Measurements from ENCODE around the gene RBMY1J. TPM values are rescaled to one million over a fixed set of nuclear protein-coding genes. Genes with fewer than 3 reads are reported as not detected.
"Not testable (repeated sequence)": the region's sequence is repeated elsewhere in the genome, so short reads cannot be mapped to it uniquely, and the experiment has no call there.

The RBMY1J gene
- total RNA-seq (not detected), polyA plus RNA-seq (not detected)
- long read RNA-seq, donor 1 = 0 reads
- long read RNA-seq, donor 2 = 0 reads
- long read RNA-seq, donor 3 = 0 reads
- long read RNA-seq, donor 4 = 0 reads
- long read RNA-seq, donor 5 = 0 reads

DNA sequence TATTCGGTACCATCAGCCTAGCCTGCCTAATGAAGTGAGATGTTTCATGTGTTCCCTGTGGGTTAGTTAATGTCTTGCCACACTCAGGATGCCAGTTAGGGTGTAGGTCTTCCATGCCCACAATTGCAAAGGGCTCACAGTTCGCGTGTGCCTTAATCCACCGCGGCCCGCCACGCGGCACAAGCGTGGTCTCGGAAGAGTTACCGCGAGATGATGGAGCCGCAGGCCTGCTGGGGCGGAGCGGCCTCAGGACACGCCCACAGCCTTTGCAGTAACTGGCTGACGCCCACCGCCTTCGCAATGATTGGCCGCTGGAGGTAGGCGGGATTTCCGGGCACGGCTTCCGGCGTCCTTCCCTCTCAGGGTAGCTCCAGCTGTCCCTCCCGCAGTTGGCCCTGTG lies at the start of gene RBMY1J:
Gene RBMY1J (plus strand): TSS at position 301 of the 400 bp plus-strand sequence. CDS start 2,038 bp downstream, outside the sequence.
- H3K27ac ChIP-seq (ENCODE audit: low read depth in 1 of 2, low read length in 1 of 2); H3K9ac ChIP-seq (ENCODE audit: insufficient read depth in 1 of 2, low read length in 2 of 2); H3K4me3 ChIP-seq; ATAC-seq (ENCODE audit: insufficient read depth, low FRiP score); H3K36me3 ChIP-seq (ENCODE audit: control insufficient read depth in 4 of 4, insufficient read depth in 4 of 4, low read length in 4 of 4); H3K27me3 ChIP-seq (ENCODE audit: control insufficient read depth in 3 of 3, insufficient read depth in 3 of 3, low read length in 2 of 3); H3K4me1 ChIP-seq (ENCODE audit: control insufficient read depth in 5 of 5, insufficient read depth in 5 of 5, low read length in 5 of 5); H3K9me3 ChIP-seq (ENCODE audit: control insufficient read depth in 4 of 4, insufficient read depth in 3 of 4, low read length in 3 of 4); DNase-seq: not testable (repeated sequence)
- no CpG with 5 or more reads among the region's 26 CpGs for WGBS, 2 donors

DNA sequence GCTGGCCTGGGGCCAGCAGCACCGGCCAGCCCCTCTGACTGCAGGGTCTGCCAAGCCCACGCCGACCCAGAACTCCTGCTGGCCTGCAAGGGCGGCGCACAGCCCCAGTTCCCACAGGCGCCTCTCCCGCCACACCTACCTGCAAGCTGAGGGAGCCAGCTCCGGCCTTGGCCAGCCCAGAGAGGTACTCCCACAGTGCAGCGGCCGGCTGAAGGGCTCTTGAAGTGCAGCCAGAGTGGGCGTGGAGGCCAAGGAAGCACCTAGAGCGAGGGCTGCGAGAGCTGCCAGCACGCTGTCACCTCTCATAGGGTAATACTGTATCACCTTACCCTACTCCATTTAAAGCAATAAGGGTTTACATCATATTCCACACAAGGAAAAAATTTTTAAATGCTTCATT lies 35.8 kb upstream of the RBMY1J start:
- H3K27me3 ChIP-seq (ENCODE audit: control insufficient read depth in 3 of 3, insufficient read depth in 3 of 3, low read length in 2 of 3) = no peaks in the 10 kb centered on the region
- ATAC-seq (ENCODE audit: insufficient read depth, low FRiP score) (no peak), DNase-seq (no peak)
- TF ChIP-seq, protein P1, sequence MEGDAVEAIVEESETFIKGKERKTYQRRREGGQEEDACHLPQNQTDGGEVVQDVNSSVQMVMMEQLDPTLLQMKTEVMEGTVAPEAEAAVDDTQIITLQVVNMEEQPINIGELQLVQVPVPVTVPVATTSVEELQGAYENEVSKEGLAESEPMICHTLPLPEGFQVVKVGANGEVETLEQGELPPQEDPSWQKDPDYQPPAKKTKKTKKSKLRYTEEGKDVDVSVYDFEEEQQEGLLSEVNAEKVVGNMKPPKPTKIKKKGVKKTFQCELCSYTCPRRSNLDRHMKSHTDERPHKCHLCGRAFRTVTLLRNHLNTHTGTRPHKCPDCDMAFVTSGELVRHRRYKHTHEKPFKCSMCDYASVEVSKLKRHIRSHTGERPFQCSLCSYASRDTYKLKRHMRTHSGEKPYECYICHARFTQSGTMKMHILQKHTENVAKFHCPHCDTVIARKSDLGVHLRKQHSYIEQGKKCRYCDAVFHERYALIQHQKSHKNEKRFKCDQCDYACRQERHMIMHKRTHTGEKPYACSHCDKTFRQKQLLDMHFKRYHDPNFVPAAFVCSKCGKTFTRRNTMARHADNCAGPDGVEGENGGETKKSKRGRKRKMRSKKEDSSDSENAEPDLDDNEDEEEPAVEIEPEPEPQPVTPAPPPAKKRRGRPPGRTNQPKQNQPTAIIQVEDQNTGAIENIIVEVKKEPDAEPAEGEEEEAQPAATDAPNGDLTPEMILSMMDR (IDR thresholded peaks at IDR 0.05; ENCODE audit: control extremely low read depth, extremely low read depth) = no peak
- H3K27ac ChIP-seq (ENCODE audit: low read depth in 1 of 2, low read length in 1 of 2) = no peak overlapping the region
- WGBS, 2 donors = 78% methylated on average over 8 of the region's 14 CpGs; no CpG with 5 or more reads in 1 of the 2 donors
- no peaks in the 10 kb centered on the region for H3K4me1 ChIP-seq (ENCODE audit: control insufficient read depth in 5 of 5, insufficient read depth in 5 of 5, low read length in 5 of 5)
- H3K9me3 ChIP-seq (ENCODE audit: control insufficient read depth in 4 of 4, insufficient read depth in 3 of 4, low read length in 3 of 4) = no peaks in the 10 kb centered on the region
- no peaks in the 10 kb centered on the region for H3K36me3 ChIP-seq (ENCODE audit: control insufficient read depth in 4 of 4, insufficient read depth in 4 of 4, low read length in 4 of 4)
- no peak overlapping the region for H3K4me3 ChIP-seq
- no peak overlapping the region for H3K9ac ChIP-seq (ENCODE audit: insufficient read depth in 1 of 2, low read length in 2 of 2)

DNA sequence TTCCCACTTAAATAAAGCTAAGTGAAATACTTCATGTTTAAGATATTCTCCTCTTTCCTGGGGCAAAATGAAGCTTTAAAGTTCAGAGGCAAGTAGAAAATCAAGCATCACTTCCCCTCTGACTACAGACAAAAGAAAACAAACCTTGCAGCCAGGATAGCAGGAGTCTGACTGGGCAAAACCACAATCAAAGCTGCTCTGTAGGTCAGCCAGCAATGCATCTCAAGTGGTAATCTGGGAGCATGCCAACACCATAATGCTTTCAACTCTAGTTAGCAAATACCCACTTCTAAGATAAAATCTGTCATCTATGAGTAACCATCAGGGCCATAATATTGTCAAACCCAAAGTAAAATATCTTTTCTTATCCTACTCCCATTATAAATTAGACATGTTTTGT lies 32.6 kb upstream of the RBMY1J start:
- H3K27ac ChIP-seq (ENCODE audit: low read depth in 1 of 2, low read length in 1 of 2) = no peak overlapping the region
- no peaks in the 10 kb centered on the region for H3K9me3 ChIP-seq (ENCODE audit: control insufficient read depth in 4 of 4, insufficient read depth in 3 of 4, low read length in 3 of 4)
- H3K4me1 ChIP-seq (ENCODE audit: control insufficient read depth in 5 of 5, insufficient read depth in 5 of 5, low read length in 5 of 5) = no peaks in the 10 kb centered on the region
- no peak for DNase-seq
- ATAC-seq (ENCODE audit: insufficient read depth, low FRiP score) = no peak
- H3K4me3 ChIP-seq = no peak overlapping the region
- H3K36me3 ChIP-seq (ENCODE audit: control insufficient read depth in 4 of 4, insufficient read depth in 4 of 4, low read length in 4 of 4) = no peaks in the 10 kb centered on the region
- no peak overlapping the region for H3K9ac ChIP-seq (ENCODE audit: insufficient read depth in 1 of 2, low read length in 2 of 2)
- no peaks in the 10 kb centered on the region for H3K27me3 ChIP-seq (ENCODE audit: control insufficient read depth in 3 of 3, insufficient read depth in 3 of 3, low read length in 2 of 3)
- TF ChIP-seq, protein P1 (IDR thresholded peaks at IDR 0.05; ENCODE audit: control extremely low read depth, extremely low read depth) = no peak

DNA sequence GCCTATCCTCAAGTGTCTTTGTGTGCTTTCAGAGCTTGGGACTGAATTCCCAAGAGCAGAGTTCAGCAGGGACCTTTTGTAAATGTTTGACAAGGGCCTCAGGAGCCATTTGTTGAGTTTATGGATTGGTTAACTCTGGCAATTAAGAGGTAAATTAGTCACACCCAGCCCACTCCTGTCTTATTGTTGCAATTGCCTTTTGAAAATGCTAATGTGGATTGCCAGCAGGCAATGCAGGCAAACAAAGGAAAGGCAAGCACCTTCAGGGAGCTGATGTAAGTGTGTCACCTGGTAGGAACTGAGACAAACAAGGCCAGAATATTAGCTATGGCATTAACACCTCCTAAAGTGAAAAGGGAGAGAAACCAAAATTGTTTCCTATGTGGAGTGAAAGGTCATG lies 29.7 kb upstream of the RBMY1J start:
- Histone ChIP-seq H3K9ac (ENCODE audit: insufficient read depth in 1 of 2, low read length in 2 of 2) (no peak overlapping the region), H3K4me3 (no peak overlapping the region), H3K27ac (ENCODE audit: low read depth in 1 of 2, low read length in 1 of 2) (no peak overlapping the region), H3K4me1 (ENCODE audit: control insufficient read depth in 5 of 5, insufficient read depth in 5 of 5, low read length in 5 of 5) (no peaks in the 10 kb centered on the region), H3K27me3 (ENCODE audit: control insufficient read depth in 3 of 3, insufficient read depth in 3 of 3, low read length in 2 of 3) (no peaks in the 10 kb centered on the region), H3K36me3 (ENCODE audit: control insufficient read depth in 4 of 4, insufficient read depth in 4 of 4, low read length in 4 of 4) (no peaks in the 10 kb centered on the region), H3K9me3 (ENCODE audit: control insufficient read depth in 4 of 4, insufficient read depth in 3 of 4, low read length in 3 of 4) (no peaks in the 10 kb centered on the region)
- TF ChIP-seq, protein P1 (IDR thresholded peaks at IDR 0.05; ENCODE audit: control extremely low read depth, extremely low read depth) = no peak
- DNase-seq = no peak
- ATAC-seq (ENCODE audit: insufficient read depth, low FRiP score) = no peak

DNA sequence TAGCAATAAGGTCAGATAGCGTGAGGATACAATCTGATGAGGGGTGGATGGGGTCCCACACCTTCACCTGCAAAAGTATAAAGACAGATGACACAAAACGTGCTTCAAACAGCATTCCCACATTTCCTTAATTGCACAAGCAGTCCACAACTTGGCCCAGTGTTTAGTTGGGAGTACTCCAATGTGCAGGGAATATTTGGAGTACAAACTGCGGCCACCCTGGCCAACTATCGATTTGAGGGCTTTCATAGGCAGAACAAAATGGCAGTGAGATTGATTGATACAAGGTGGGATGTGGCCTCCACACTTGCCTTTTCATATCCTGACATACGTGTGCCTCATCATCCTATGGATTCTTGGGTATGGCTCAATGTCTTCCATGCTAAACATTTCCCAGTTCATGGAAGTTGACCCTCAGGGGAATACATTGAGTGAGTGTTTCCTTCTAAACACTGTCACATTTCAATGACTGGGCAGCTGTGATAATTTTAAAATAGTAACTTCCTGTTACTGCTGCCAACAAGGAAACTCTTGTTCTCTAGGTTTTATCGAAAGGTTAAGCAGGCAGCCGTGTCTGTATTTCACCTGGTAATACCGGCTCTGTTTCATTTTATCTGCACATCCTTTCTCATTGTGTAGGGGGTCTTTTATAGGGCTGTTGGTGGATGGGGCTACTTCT lies 41.6 kb downstream of the RBMY1J start:
- not testable (repeated sequence) for H3K27me3 ChIP-seq (ENCODE audit: control insufficient read depth in 3 of 3, insufficient read depth in 3 of 3, low read length in 2 of 3); ATAC-seq (ENCODE audit: insufficient read depth, low FRiP score); H3K36me3 ChIP-seq (ENCODE audit: control insufficient read depth in 4 of 4, insufficient read depth in 4 of 4, low read length in 4 of 4); DNase-seq; H3K9me3 ChIP-seq (ENCODE audit: control insufficient read depth in 4 of 4, insufficient read depth in 3 of 4, low read length in 3 of 4); H3K27ac ChIP-seq (ENCODE audit: low read depth in 1 of 2, low read length in 1 of 2); H3K4me3 ChIP-seq; H3K4me1 ChIP-seq (ENCODE audit: control insufficient read depth in 5 of 5, insufficient read depth in 5 of 5, low read length in 5 of 5); H3K9ac ChIP-seq (ENCODE audit: insufficient read depth in 1 of 2, low read length in 2 of 2)
- WGBS, 2 donors = no CpG with 5 or more reads among the region's 8 CpGs

DNA sequence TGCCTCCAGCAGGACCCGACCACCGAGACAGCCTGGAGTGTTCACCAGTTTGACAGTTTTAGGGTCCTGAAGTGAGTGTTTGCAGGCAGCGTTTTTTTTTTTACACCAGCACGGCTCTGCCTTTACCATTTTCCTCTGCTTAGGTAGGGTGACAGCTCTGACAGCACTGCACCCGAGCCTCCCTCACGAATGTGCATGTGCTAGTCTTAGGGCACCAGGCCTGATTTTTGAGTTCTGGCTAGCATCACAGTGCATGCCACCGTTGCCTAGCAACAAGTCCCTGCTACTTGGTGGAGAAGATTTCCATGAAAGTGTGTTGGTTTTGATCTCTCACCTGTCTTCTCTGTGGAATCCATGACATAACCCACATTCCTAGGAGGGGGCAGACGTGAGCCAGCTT lies 52.3 kb downstream of the RBMY1J start:
- H3K27ac ChIP-seq (ENCODE audit: low read depth in 1 of 2, low read length in 1 of 2); H3K4me3 ChIP-seq; H3K27me3 ChIP-seq (ENCODE audit: control insufficient read depth in 3 of 3, insufficient read depth in 3 of 3, low read length in 2 of 3); H3K36me3 ChIP-seq (ENCODE audit: control insufficient read depth in 4 of 4, insufficient read depth in 4 of 4, low read length in 4 of 4); H3K9ac ChIP-seq (ENCODE audit: insufficient read depth in 1 of 2, low read length in 2 of 2); H3K9me3 ChIP-seq (ENCODE audit: control insufficient read depth in 4 of 4, insufficient read depth in 3 of 4, low read length in 3 of 4); H3K4me1 ChIP-seq (ENCODE audit: control insufficient read depth in 5 of 5, insufficient read depth in 5 of 5, low read length in 5 of 5); DNase-seq; ATAC-seq (ENCODE audit: insufficient read depth, low FRiP score): not testable (repeated sequence)
- WGBS, 2 donors = no CpG with 5 or more reads among the region's 8 CpGs

All from lung (tissue), 16 donors.